ENCODE measurements around the gene PLD2.

The PLD2 gene

GRCh38 chr17:4870855-4871254 is 63.9 kb downstream of the PLD2 start:
- Histone ChIP-seq H3K27me3 (ENCODE audit: control insufficient read depth, low read length) (no peaks in the 10 kb centered on the region), H4K20me1 (ENCODE audit: control insufficient read depth, insufficient read depth, low read depth, low read length) (no peaks in the 10 kb centered on the region), H3K9me2 (replicated peaks; ENCODE audit: control insufficient read depth, low read length) (no peaks in the 10 kb centered on the region), H3K4me1 (ENCODE audit: control insufficient read depth, low read length) (no peaks in the 10 kb centered on the region), H3K4me2 (ENCODE audit: low read length) (no peak overlapping the region), H3K9me3 (ENCODE audit: control insufficient read depth, insufficient read depth, low read length) (no peaks in the 10 kb centered on the region), H3K79me2 (ENCODE audit: control insufficient read depth, low read length) (peaks cover 3% of the 10 kb centered on the region; the same call in 1 of the 2 replicates), H3K4me3 (ENCODE audit: low read length) (no peak overlapping the region), H3F3A (ENCODE audit: control insufficient read depth, insufficient read depth) (no peaks in the 10 kb centered on the region), H3K27ac (ENCODE audit: low read depth, low read length) (no peak overlapping the region), H3K36me3 (ENCODE audit: control insufficient read depth, low read length) (no peaks in the 10 kb centered on the region)
- TF ChIP-seq EZH2phosphoT487 (IDR thresholded peaks at IDR 0.05; ENCODE audit: borderline replicate concordance, low read length) = no peak
- TF ChIP-seq, protein P1, sequence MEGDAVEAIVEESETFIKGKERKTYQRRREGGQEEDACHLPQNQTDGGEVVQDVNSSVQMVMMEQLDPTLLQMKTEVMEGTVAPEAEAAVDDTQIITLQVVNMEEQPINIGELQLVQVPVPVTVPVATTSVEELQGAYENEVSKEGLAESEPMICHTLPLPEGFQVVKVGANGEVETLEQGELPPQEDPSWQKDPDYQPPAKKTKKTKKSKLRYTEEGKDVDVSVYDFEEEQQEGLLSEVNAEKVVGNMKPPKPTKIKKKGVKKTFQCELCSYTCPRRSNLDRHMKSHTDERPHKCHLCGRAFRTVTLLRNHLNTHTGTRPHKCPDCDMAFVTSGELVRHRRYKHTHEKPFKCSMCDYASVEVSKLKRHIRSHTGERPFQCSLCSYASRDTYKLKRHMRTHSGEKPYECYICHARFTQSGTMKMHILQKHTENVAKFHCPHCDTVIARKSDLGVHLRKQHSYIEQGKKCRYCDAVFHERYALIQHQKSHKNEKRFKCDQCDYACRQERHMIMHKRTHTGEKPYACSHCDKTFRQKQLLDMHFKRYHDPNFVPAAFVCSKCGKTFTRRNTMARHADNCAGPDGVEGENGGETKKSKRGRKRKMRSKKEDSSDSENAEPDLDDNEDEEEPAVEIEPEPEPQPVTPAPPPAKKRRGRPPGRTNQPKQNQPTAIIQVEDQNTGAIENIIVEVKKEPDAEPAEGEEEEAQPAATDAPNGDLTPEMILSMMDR (IDR thresholded peaks at IDR 0.05; ENCODE audit: low read depth, low read length, poor library complexity, severe bottlenecking) = no peak

DNA sequence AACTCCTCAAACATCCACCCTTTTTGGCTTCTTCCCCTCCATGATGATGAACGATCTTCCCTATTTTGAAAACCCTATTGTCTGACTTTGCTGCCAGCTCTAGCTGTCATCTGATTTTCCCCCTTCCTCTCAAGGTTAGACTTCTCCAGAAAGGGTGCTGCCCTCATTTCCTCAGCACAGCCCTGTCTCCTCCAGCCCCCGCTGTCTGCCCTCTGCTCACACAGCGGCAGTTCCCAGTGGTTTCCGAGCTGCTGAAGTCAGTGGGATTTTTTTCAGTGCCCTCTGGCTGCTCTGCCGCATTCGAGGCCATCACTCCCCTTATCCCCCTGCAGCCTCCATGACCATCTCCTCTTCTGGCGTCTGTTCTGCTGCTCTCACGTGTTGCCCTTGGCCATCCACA is 65.8 kb downstream of the PLD2 start:
- TF ChIP-seq, protein P1 (IDR thresholded peaks at IDR 0.05; ENCODE audit: low read depth, low read length, poor library complexity, severe bottlenecking) = no peak
- no peak for TF ChIP-seq EZH2phosphoT487 (IDR thresholded peaks at IDR 0.05; ENCODE audit: borderline replicate concordance, low read length)
- H4K20me1 ChIP-seq (ENCODE audit: control insufficient read depth, insufficient read depth, low read depth, low read length) = no peaks in the 10 kb centered on the region
- H3K4me3 ChIP-seq (ENCODE audit: low read length) = no peak overlapping the region
- H3K79me2 ChIP-seq (ENCODE audit: control insufficient read depth, low read length) = peaks cover 3% of the 10 kb centered on the region; the same call in 1 of the 2 replicates
- no peaks in the 10 kb centered on the region for H3K9me3 ChIP-seq (ENCODE audit: control insufficient read depth, insufficient read depth, low read length)
- H3K4me1 ChIP-seq (ENCODE audit: control insufficient read depth, low read length) = no peaks in the 10 kb centered on the region
- no peak overlapping the region for H3K4me2 ChIP-seq (ENCODE audit: low read length)
- H3K27ac ChIP-seq (ENCODE audit: low read depth, low read length) = no peak overlapping the region
- no peaks in the 10 kb centered on the region for H3K36me3 ChIP-seq (ENCODE audit: control insufficient read depth, low read length)
- no peaks in the 10 kb centered on the region for H3K27me3 ChIP-seq (ENCODE audit: control insufficient read depth, low read length)
- no peaks in the 10 kb centered on the region for H3F3A ChIP-seq (ENCODE audit: control insufficient read depth, insufficient read depth)
- H3K9me2 ChIP-seq (replicated peaks; ENCODE audit: control insufficient read depth, low read length) = no peaks in the 10 kb centered on the region

Data from DOHH2 (cell line).